Stimulated activated naive CD8-positive, alpha-beta T cell treated with anti-CD3 and anti-CD28 coated beads, Interleukin-15, Interleukin-2, amounts not matched to agents 100 U/mL and 50 U/mL, for 24 hours (primary cell): ENCODE results near the gene TAPBP.
"Not testable (repeated sequence)": the region's sequence is repeated elsewhere in the genome, so short reads cannot be mapped to it uniquely, and the experiment has no call there.

Experiments used
- ATAC-seq: fragments of 150-1000 bp; cut with Tn5 transposase; one replicate; pipeline ENCODE4 v1.10.0; 2021
- DNase-seq: peaks from one replicate; pipeline ENCODE4 v3.0.0; 2021

Gene TAPBP

GRCh38 chr6:33296797-33297405 lies 17.0 kb downstream of the TAPBP start:
- no peak for ATAC-seq
- no peak for DNase-seq

- DNase-seq = no peak
- ATAC-seq = no peak
Measured at GRCh38 chr6:33295621-33296369, 18.1 kb downstream of the TAPBP start.

GRCh38 chr6:33294086-33294823 lies 19.6 kb downstream of the TAPBP start:
- DNase-seq = no peak
- no peak for ATAC-seq

GRCh38 chr6:33292996-33293682 lies 20.7 kb downstream of the TAPBP start:
- ATAC-seq (no peak), DNase-seq (no peak)

GRCh38 chr6:33290459-33290858 lies 23.4 kb downstream of the TAPBP start:
- ATAC-seq = no peak
- DNase-seq = no peak

- DNase-seq = no peak
- ATAC-seq = no peak
Measured at GRCh38 chr6:33289784-33290315, 24.0 kb downstream of the TAPBP start.

GRCh38 chr6:33288921-33289783 lies 24.7 kb downstream of the TAPBP start, which contains the start of the genes PFDN6 and WDR46:
PFDN6 (plus strand) TSS chr6:33289601; CDS start chr6:33289857, 256 bp downstream.
WDR46 (minus strand) TSS chr6:33289239; CDS start chr6:33289170, 69 bp downstream.
- DNase-seq (peak; percentile 78), ATAC-seq (peak; percentile 96)

- no peak for ATAC-seq
- no peak for DNase-seq
Measured at GRCh38 chr6:33288141-33288920, 25.5 kb downstream of the TAPBP start.

- no peak for ATAC-seq
- no peak for DNase-seq
Measured at GRCh38 chr6:33286946-33287914, 26.6 kb downstream of the TAPBP start.

- DNase-seq, ATAC-seq: not testable (repeated sequence)
Measured at GRCh38 chr6:33285214-33285613, 28.7 kb downstream of the TAPBP start.

- ATAC-seq (no peak), DNase-seq (no peak)
Measured at GRCh38 chr6:33280539-33280938, 33.3 kb downstream of the TAPBP start.

GRCh38 chr6:33279971-33280511 lies 33.8 kb downstream of the TAPBP start:
- ATAC-seq (no peak), DNase-seq (no peak)

- ATAC-seq = no peak
- no peak for DNase-seq
Measured at GRCh38 chr6:33279257-33279695, 34.6 kb downstream of the TAPBP start.

- ATAC-seq = no peak
- DNase-seq = no peak
Measured at GRCh38 chr6:33278810-33279209, 35.1 kb downstream of the TAPBP start.

GRCh38 chr6:33278392-33278741 lies 35.5 kb downstream of the TAPBP start:
- DNase-seq (no peak), ATAC-seq (no peak)

GRCh38 chr6:33277663-33278391 lies 36.1 kb downstream of the TAPBP start:
- peak; percentile 50 for DNase-seq
- ATAC-seq = no peak

- ATAC-seq = peak; percentile 74
- peak; percentile 88 for DNase-seq
Measured at GRCh38 chr6:33276864-33277662, 36.8 kb downstream of the TAPBP start, which contains the start of gene B3GALT4. B3GALT4 (plus strand) TSS chr6:33277123; CDS start chr6:33277420, 297 bp downstream.
